ENCODE data around the gene MAL.

- TF ChIP-seq ZNF503 (CRISPR knock-in tag; IDR thresholded peaks at IDR 0.05) (no peak), FOXA1 (IDR thresholded peaks at IDR 0.05) (no peak), FOXA1 (CRISPR knock-in tag; IDR thresholded peaks at IDR 0.05) (no peak), BRCA1 (CRISPR knock-in tag; IDR thresholded peaks at IDR 0.05) (no peak), ZNF234 (CRISPR knock-in tag; conservative IDR thresholded peaks at IDR 0.05) (no peak), GMEB1 (CRISPR knock-in tag; IDR thresholded peaks at IDR 0.05; ENCODE audit: borderline replicate concordance) (no peak), PLSCR1 (CRISPR knock-in tag; IDR thresholded peaks at IDR 0.05; ENCODE audit: borderline replicate concordance) (no peak), ZNF10 (CRISPR knock-in tag; IDR thresholded peaks at IDR 0.05; ENCODE audit: borderline replicate concordance, low read depth) (no peak), ZMYM4 (CRISPR knock-in tag; IDR thresholded peaks at IDR 0.05) (no peak), ESRRA (CRISPR knock-in tag; IDR thresholded peaks at IDR 0.05; ENCODE audit: low read depth) (no peak), CTCF (CRISPR knock-in tag; IDR thresholded peaks at IDR 0.05) (no peak)
Measured at GRCh38 chr2:95017071-95017501, 8.4 kb upstream of the MAL start.

Data from HepG2 (cell line).